IPS-NIHi11 (cell line): Measurements from ENCODE around the gene RAPGEF5.

Experiments used
- DNase-seq: peaks from one replicate; pipeline ENCODE4 v3.0.0; 2012; ENCODE audit warnings: mixed read lengths, low spot score

The RAPGEF5 gene

DNA sequence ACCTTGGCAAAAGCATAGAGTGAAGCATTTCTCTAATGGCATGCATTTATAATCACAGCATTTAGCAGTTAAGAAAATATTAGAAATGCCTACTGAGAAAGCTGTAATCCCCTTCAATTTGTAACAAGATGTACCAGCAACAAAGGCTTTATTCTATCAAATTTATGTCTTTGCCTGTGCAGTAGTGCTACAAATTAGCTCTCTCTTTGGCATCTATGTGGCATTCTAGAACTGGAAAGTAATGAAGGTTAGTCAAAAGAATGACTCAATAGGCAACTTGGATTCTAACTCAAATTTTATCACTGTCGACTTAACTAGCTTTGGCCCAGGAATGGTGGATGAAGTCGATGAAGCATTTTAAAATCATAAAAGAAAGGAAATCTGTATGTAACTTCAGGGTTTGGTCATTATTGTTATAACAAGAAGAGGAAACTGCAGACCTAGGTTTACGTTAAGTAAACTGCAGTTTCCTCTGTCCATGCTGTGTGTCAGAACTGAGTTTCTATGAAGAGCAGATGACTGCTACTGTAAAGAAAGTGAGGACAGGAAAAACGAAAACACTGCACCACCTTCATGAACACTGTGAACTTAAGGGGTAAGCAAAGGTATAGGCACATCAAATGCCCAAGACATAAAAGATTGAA, 140.0 kb downstream of the RAPGEF5 start:
- no peak for DNase-seq

DNA sequence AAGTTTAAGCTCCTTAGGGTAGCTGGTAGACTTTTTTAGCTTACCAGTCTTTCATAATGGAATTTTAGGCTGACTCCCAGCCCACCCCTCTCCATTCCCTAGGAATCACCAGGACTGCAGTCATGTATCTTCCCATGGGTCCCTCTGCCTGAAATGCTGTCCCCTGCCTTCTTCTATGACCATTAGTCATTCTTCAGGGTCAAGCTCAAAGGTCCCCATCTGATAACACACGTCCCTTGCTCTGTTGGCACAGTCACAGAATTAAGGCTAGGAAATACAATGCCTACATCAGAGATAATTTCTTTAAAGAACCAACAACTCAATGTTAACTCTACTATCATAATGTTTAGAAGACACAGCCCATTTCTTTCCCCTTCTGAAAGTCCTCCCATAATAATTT, 140.6 kb downstream of the RAPGEF5 start:
- no peak for DNase-seq

DNA sequence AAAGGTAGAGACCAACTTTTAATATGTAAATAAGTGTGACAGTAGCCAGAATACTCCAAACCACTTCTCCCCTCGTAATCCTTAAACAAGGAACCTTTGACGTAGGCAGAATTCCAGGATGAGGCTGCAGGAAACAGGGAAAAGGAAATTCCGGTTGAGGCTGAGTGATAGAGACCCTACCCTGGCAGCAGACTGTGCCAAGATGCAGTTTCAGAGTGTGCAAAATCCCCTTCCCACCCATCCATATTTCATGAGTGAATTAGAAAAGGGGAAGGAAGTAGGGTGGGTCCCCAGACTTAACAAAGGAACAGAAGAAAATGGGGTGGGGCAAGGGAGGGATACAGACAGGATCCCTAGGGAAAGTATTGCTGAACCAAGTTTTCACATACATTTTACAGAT, 143.0 kb downstream of the RAPGEF5 start:
- DNase-seq = no peak

DNA sequence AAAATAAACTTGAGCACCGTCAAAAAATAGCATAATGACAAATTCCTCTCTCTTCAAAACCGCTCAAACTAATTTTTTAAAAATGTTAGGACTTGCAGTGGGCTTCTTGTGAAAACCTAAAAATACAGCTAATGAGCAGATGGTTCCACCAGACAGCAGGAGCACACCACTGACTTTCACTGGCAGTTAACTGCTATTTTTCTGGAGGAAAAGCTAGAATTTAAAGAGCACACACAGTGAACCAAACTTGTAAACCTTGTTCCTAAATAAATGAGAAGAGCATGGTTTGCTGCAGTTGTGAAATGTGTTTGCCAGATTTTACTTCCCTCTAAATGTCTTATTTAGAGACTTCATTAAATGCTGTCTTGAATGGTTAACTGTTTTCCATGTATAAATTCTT, 143.9 kb downstream of the RAPGEF5 start:
- no peak for DNase-seq

DNA sequence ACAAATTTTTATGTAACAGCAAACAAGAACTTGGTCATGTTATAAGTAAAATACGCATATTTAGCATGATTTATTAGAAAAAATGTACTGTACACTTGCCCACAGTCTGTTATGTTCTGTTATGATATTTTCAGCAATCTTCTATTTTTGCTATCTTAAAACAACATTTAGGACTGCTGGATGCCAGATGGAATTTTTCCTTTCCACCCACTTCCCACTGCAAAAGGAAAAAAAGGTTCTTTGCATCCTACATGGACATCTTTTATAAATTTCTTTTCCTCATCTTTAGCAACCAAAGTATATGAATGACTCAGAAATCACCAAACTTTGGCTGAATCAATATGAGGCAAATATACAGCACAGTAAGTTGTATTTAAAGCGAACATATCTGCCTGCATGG, 146.0 kb downstream of the RAPGEF5 start:
- no peak for DNase-seq

DNA sequence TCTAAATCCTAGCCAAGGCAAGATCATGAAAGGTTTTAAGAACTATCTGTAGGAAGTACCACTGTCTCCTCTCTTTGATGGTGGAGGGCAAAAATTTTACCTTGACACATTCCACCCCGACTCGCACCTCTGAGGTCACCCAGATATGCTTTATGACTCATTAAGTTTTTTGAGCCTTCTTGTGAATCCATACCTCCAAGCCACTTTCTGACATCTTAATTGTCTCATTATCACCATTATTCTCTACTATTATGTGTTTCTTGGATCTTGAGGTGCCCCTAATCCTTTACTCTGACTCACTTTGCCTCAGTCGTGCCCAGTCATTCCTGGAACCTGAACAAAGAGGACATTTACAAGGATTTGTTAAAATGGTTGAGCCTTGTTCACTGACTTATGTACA, 146.6 kb downstream of the RAPGEF5 start:
- DNase-seq = no peak

DNA sequence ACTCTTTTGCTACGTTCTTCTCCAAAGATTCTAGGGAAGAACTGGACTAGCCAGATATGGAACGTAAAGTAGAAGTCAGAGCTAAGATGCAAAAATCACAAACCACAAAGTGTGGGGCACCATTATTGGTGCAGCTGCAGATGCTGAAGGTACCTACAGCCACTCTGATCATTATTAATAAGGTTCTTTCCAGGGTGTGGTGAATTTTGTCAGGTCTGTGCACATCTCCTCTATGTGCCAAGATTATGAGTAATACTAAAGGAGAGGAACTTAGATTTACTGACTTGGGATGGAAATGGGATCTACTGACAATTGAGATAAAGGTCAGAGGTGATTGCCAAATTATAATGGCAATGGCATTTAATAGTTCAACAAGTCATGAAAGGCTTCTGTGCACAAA, 148.2 kb downstream of the RAPGEF5 start:
- no peak for DNase-seq

DNA sequence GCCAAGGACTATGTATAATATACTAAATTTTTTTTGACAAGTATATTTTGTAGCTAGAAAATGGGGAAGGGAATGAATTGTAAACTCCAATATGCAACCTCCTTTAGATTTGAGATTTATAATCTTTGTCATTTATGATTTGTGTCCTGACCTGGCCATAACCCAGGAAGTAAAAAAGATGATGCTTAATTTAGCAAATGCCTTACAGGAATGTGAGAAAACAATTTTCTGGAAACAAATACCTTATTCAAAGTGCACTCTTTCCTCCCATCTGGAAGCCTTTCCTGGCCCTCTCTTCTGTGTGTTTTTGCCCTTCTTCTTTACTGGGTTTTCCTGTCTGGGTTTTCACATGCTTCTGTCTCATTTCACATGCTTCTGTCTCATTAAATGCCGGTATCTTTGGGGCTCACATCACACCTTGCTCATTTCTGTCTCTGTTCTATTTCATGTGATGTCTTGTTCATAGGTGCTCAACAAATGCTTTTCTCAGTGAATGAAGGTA, 149.2 kb downstream of the RAPGEF5 start:
- DNase-seq = no peak

DNA sequence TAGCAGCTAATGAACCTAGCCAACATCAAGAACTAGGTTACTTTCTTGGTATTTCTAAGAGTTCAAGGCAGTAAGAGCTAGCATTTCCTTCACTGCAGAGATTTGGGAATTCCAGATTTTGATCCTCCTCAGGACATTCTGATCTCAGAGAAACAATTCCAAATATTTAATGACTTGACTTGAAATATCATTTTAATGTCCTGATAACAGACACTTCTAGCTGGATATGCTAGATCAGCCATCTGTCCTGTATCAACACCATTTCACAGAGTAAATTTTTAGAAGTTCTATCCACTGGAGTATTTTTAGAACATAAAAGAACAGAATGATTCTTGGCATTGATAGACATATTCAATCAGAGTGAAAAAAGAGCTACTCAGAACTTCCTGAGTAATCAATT, 151.3 kb downstream of the RAPGEF5 start:
- no peak for DNase-seq

DNA sequence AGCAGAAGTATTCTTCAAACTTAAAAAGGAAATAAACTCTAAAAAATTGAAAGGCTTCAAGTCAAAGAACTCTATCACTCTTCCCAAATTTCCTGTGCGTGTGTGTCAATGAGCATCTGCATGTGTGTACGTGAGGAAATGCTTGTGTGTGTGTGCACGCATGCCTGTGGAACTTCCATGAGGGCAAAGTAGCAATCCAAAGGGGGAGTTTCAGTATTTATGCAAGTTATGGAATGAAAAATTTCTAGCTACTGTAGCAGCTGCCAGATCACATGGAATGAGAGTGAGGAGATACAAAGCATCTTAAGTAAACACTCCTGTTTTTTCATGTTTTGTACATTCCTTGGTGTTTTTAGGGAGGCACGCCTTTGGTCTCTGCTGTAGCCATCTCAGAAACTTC, 152.6 kb downstream of the RAPGEF5 start:
- DNase-seq = no peak

DNA sequence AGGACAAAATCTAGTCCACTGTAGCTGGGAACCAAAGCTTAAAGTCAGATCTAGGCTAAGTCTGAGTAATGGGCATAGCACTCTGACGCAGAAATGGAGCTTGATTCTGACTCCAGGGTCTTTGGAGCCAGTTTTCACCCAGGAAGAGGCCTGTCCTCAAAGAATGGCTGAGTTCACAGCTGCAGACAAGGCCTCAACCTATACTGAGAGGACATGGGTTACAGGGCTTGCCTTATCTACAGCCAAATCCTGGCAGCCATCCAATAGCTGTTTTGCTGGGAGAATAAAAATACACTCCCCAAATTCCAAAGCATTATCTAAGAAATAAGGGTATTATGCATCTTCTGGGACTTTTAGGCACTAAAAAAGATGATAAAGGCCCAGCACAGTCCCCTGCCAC, 154.8 kb downstream of the RAPGEF5 start:
- no peak for DNase-seq

DNA sequence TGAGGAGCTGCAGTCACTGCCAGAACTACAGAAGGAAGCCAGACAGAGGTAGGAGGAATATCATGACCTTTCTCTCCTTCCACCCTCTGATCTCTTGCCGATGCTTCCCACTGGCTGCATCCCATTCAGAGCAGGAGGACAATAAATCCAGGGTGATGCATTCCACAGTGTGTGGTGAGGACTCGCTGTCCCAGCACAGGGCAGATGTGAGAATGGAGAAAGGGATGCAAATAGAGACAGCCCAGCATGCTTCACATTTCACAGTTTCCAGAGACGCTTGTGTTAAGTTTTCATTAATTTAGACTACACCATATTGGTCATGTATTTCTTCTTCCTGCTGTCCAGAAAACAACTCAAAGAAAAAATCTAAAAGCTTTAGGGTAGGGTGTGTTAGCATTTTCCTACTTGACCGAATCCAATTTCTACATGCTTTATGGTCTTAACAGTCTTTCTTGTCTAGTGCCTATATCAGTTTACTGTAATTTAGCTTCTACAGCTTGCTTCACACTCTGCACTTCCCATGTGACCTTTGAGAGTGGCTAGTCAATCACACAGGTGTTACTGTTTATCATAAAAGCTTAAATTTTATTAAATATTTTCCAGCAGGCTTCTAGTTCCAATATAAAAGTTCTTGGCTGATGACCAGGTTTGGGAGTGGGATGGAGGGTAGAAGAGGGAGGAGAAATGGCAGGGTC, 155.6 kb downstream of the RAPGEF5 start:
- DNase-seq = no peak

DNA sequence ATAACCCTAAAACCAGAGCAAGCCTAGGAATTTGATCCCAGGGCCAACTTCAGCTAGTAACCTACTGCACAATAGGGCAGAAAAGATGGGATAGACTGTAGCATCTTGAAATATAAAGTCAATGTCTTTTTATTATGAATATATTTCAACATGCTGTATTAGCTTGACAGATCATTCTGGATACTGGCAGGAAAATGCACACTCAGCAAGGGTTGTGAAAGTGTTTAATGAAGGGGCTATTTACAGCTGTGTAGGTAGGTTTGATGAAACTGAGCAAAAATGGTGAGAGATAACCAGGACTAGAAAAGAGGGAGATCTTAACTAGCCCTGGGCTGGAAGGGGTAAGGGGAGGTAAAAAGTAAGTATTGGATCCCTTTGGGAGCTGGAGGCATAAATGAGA, 156.2 kb downstream of the RAPGEF5 start:
- DNase-seq = no peak

DNA sequence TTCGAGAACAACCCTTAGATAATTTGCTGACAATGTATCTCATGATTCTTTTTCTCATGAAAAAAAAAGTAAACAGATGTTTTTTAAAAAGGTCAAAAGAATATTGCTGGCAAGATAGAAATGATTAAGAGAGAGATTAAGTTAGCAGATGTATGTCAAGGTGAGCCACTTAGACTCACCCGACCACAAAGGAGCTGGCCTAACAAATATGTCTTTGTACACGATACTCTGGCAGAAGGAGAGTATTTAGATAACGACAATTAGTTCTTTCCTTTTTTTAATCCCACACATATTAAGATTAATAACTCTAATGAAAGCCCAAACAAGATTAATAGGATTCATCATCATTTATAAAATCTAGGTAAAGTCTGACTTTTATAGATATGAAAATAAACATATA, 156.7 kb downstream of the RAPGEF5 start:
- DNase-seq = no peak

DNA sequence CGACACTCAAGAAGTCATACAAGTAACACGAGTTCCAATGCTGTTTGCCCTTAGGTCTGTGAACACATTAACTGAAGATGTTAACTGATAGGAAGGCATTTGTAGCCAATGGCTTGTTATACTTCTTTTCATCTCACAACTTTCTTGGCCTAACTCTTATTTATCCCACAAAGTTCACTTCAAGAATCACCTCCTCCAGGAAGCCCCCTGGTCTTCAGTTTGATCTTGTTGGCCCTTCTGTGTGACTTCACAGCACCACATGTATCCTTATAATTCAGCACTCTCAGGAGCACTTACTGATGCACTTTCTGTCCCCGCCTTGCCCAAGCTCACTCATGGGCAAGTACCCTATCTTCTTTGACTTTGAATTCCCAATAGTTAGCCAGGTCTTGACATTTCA, 159.6 kb downstream of the RAPGEF5 start:
- DNase-seq = no peak

DNA sequence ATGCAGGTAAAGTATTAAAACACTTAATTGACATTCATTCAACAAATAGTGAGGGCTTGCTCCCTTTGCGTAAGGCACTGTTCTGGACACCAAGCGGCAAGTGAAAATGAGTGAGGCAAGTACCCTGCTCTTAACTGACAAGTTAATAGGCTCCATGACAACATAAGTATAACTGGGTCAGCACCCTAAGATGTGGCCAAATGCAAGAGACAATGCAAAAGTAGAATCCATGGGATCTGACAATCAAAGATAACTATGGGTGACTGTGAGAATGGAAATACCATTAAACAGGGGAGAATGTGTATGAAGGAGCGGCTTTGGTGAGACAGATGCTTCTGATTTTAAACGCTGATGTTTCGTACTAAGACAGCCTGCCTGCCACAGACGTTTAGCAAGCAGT, 160.5 kb downstream of the RAPGEF5 start:
- DNase-seq = no peak

DNA sequence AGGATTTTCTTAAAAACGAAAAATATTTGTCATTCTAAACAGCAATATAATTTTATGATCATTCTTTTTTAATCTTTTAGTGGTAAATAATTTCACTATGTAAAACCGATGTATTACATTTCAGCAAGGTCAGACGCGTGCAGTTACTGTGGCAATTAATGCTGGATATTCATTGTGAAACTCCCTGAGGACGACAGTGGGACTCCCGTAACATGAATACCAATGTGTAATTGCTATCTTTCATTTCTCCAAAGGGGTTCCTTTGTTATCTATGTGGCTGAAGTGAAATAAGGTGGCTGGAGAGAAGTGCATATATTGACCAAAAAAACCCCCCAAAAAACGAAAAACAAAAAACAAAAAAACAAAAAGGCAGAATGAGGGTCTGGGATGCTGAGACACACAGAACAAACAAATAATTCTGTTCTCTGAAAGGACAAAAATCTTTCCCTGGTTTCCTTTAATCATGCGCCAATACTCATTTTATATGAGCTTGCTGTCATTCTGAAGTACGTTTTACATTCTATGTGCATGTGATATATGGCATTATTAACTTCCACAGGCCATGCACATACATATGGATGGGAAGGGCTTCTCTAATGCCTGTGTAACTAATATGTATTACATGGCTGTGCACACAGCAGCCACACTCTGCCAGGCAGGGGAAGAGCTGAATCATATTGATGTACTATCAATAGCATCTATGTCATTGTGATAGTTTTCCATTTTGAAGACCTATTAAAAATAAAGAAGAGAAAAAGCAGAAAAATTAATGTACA, 161.4 kb downstream of the RAPGEF5 start:
- DNase-seq = no peak

DNA sequence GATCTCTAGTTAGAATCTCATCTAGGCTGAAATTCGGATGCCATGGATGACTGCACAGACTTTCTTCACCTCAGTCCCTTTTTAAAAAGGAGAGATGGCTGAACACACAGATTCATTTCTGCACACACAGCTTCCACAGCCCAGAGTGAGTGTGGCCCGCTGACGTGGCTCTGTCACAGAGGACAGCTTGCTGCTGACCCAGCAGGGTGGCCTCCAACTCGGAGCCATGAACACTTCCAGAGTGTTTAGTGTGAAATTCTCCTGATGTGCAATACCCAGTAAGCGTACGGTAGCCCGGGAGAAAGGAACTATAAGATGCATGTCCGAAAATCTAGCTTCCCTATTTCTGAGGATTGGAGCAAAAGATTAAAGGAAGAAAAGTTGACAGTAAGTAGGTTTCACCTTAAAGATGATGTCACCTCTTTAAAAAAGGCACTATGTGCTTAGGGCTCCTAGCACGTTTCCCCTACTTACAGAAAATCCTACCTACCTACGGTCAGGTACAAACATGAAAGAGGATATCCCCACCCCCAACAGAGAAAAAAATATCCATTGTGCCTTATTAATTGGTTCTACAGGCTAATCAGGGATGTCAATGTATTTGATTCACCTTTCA, 162.2 kb downstream of the RAPGEF5 start:
- no peak for DNase-seq

DNA sequence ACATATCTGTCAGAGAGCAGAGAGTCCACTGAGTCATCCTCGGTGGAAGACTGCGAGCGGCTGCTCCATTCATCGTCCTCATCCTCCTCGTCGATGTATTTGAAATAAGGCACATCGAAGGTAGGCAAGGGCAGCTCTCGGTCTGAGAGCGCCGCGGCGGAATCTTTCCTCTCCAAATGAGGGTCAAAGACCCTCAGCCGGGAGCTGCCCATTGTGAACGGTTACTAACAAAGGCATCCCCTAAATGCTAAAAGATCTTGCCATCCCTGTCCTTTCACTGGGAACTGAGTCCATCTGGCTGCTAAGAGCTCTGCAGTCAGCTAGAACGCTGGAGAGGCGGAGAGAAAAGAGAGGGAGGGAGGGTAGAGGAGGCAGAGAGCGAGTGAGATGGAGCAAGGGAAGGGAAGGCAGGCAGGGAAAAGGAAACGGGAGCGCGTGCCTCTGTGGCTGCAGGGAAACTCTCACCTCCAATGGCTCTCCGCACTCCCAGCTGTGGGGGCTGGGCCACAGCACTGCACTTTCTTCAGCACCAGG, 163.4 kb downstream of the RAPGEF5 start:
- DNase-seq = peak; percentile 63

DNA sequence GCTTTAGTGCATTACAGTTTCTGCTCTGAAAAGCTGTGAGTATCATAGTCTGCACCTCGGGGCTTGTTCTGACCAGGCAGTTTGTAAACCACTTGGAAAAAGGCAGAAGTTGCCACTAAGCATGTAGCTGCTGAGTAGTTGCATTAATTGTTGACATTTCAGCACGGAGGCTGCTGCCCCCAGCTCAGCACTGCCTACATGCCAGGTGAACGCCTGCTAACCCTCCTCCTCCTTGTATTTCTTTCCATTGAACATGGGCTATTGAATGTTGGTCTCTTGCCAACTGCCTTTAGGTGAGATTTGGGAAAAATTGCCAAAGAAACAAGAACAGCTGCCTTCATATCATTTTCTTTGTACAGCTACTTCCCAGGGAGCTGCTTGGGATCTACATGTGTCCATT, 164.2 kb downstream of the RAPGEF5 start:
- no peak for DNase-seq

DNA sequence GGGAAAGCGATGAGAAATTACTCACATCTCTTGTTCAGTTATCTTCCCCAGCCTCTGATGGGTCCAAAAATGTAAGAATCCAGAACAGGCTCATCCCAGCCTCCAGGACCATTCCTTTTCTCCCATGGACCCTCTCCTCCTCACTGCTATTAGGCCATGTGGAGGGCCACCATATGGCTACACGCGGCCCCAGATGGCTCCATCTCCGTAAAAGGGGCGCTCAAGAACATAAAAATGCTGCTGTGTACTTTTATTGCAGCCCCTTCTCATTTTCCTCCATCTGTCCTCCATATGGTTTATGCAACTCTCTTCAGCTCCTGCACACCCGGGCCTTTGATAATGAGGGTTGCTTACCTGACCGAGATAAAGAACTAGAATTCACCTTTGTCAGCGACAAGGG, 166.2 kb downstream of the RAPGEF5 start:
- no peak for DNase-seq

DNA sequence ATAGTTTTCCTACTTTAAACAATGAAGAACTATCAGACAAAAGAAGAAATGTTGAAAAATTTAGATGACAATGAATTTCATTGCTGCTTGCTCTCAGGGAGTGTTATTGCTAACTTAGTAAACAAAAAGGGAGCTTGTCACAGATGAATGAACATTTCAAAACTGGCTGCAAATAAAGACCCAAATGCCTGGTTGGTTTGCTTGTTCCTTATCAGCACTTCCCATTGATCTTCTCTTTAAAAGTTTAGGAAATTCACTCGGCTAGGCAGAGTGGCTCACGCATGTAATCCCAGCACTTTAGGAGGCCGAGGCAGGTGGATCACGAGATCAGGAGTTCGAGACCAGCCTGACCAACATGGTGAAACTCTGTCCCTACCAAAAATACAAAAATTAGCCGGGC, 167.2 kb downstream of the RAPGEF5 start:
- DNase-seq = no peak
